Spleen (tissue), 11 donors: Measurements from ENCODE around the gene AGAP3. TPM values are rescaled to one million over a fixed set of nuclear protein-coding genes. Genes with fewer than 3 reads are reported as not detected.

Experiments
- DNase-seq: peaks from one replicate; pipeline ENCODE4 v3.0.0-alpha.2; 2020
- H3K27ac ChIP-seq, 8 donors: fragments of 200-600 bp; sonication (generic) in 7 of 8; 1 replicate in 4 of 8; 2 replicates in 4 of 8; pipeline versions ENCODE4 v1.5.0 to v1.8.0; 2016 to 2021; ENCODE audit warnings: inconsistent platforms in 4 of 8, mild to moderate bottlenecking in 4 of 8, moderate library complexity in 1 of 8
- H3K27me3 ChIP-seq, 7 donors: fragments of 200-600 bp; sonication (generic) in 6 of 7; replicated peaks in 1 of 7; 1 replicate in 4 of 7; 2 replicates in 3 of 7; pipeline versions ENCODE4 v1.5.0 to v1.8.0; 2016 to 2021; ENCODE audit warnings: inconsistent platforms in 3 of 7, mild to moderate bottlenecking in 1 of 7
- H3K36me3 ChIP-seq, 6 donors: fragments of 200-600 bp; sonication (generic) in 5 of 6; 1 replicate in 4 of 6; 2 replicates in 2 of 6; pipeline versions ENCODE4 v1.5.0 to v1.8.0; 2016 to 2021; ENCODE audit warnings: inconsistent platforms in 2 of 6
- H3K4me1 ChIP-seq, 6 donors: fragments of 200-600 bp; sonication (generic) in 5 of 6; 1 replicate in 3 of 6; 2 replicates in 3 of 6; pipeline versions ENCODE4 v1.5.0 to v1.8.0; 2016 to 2021; ENCODE audit warnings: inconsistent platforms in 3 of 6
- H3K4me3 ChIP-seq, 8 donors: fragments of 200-600 bp; sonication (generic) in 7 of 8; 1 replicate in 4 of 8; 2 replicates in 4 of 8; pipeline versions ENCODE4 v1.5.0 to v1.8.0; 2016 to 2021; ENCODE audit warnings: inconsistent platforms in 4 of 8, mild to moderate bottlenecking in 4 of 8, moderate library complexity in 2 of 8
- H3K9me3 ChIP-seq, 8 donors: fragments of 200-600 bp; sonication (generic) in 7 of 8; 1 replicate in 4 of 8; 2 replicates in 4 of 8; pipeline versions ENCODE4 v1.5.0 to v1.8.0; 2016 to 2021; ENCODE audit warnings: inconsistent platforms in 4 of 8
- POLR2A ChIP-seq, 3 donors: fragments of 450-650 bp; IDR thresholded peaks; one replicate each; pipeline ENCODE4 v1.5.1; 2017; ENCODE audit warnings: antibody characterized with exemption in 3 of 3, mild to moderate bottlenecking in 1 of 3
- POLR2AphosphoS5 ChIP-seq, 3 donors: sonication (generic); formaldehyde crosslinking; IDR thresholded peaks; one replicate each; pipeline ENCODE4 v1.5.1; 2017; ENCODE audit warnings: antibody characterized with exemption in 3 of 3
- WGBS, 5 donors: extraction: QIAGEN DNeasy Blood & Tissue Kit in 3 of 5; methylation state at CpG; one replicate each; pipeline versions ENCODE4 v1.1.5 to v1.1.7; 2013 to 2018; 5-methylcytosine and 5-hydroxymethylcytosine counted together
- intact Hi-C: fragments of 100-400 bp; cut with DNase I; formaldehyde crosslinking; loops from one replicate; pipeline ENCODE4 v1.15.0; 2023; ENCODE audit warnings: low total_unique reads
- polyA plus RNA-seq, 3 donors: library from polyadenylated mRNA; stranded (reverse); fragments of 200-250 nt; gene quantifications; one replicate each; pipeline ENCODE4 v1.2.1, GENCODE V29; 2013
- total RNA-seq, 7 donors: library from RNA; depleted of rRNA in 3 of 7; stranded (reverse); fragments of >200 nt in 3 of 7; fragmentation: NEBNext Ultra II Directional in 4 of 7; extraction: Animal tissue kit (Norgen Biotek cat#: 25700) in 4 of 7; gene quantifications; one replicate each; pipeline versions ENCODE4 v1.1.0 to v1.2.1, GENCODE V29; 2016 to 2021
- TF ChIP-seq, protein P1 (sequence below), 11 experiments: fragments of 200-600 bp in 7 of 11; fragments of 450-650 bp in 4 of 11; sonication (generic) in 4 of 11; IDR thresholded peaks in 8 of 11; conservative IDR thresholded peaks in 3 of 11; 1 replicate in 7 of 11; 2 replicates in 4 of 11; pipeline versions ENCODE4 v1.4.0 to v1.8.0; 2016 to 2021; ENCODE audit warnings: antibody characterized with exemption in 11 of 11, inconsistent platforms in 4 of 11, mild to moderate bottlenecking in 1 of 11
- donor health status: healthy with polysubstance abuse.
- donor health status: DM: no; HTN: no; CAD: no; lungs with moderate emphysema.
- donor health status: DM: no; HTN: no; CAD: no.
- donor health status: Bipolar disorder and iron deficiency.
- donor health status: healthy.
- donor health status: DM: no; HTN: no; CAD: no.
- donor health status: DM: yes; HTN: yes; CAD: no.

The AGAP3 gene
- total and polyA plus RNA-seq, 10 donors: 21.8 to 94.4 (median 72.6) TPM

DNA sequence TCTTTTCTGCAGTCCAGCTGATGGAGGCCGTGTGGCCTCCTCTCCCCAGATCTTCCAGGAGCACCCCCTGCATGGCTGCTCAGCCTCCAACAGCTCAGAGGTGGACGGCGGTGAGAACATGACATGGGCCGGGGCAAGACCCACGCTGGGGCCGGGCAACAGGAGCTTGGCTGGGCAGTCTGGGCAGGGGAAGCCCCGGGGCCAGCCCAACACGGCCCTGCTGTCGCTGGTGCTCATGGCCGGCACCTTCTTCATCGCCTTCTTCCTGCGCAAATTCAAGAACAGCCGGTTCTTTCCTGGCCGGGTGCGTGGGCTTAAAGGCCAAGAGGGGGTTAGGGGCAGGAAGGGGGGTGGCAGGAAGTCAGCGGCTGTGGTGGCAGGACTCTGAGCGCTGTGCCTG, 12.3 kb upstream of the AGAP3 start:
- peak overlapping the region in 1 of 8 donors; percentile 13 for H3K27ac ChIP-seq
- no peaks in the 10 kb centered on the region for H3K27me3 ChIP-seq
- peaks cover 9 to 22% (median 16%) of the 10 kb centered on the region in 6 donors for H3K4me1 ChIP-seq
- no peak for DNase-seq
- no peaks in the 10 kb centered on the region for H3K9me3 ChIP-seq
- intact Hi-C loops: no loop called here
- TF ChIP-seq, protein P1, sequence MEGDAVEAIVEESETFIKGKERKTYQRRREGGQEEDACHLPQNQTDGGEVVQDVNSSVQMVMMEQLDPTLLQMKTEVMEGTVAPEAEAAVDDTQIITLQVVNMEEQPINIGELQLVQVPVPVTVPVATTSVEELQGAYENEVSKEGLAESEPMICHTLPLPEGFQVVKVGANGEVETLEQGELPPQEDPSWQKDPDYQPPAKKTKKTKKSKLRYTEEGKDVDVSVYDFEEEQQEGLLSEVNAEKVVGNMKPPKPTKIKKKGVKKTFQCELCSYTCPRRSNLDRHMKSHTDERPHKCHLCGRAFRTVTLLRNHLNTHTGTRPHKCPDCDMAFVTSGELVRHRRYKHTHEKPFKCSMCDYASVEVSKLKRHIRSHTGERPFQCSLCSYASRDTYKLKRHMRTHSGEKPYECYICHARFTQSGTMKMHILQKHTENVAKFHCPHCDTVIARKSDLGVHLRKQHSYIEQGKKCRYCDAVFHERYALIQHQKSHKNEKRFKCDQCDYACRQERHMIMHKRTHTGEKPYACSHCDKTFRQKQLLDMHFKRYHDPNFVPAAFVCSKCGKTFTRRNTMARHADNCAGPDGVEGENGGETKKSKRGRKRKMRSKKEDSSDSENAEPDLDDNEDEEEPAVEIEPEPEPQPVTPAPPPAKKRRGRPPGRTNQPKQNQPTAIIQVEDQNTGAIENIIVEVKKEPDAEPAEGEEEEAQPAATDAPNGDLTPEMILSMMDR (IDR thresholded peaks at IDR 0.05 in 8 of 11, conservative IDR thresholded peaks at IDR 0.05 in 3 of 11): no peak
- TF ChIP-seq POLR2A (IDR thresholded peaks at IDR 0.05) (no peak), POLR2AphosphoS5 (IDR thresholded peaks at IDR 0.05) (peak in 1 of 3 donors; percentile 32)
- no peak overlapping the region for H3K4me3 ChIP-seq
- WGBS, 5 donors: 85 to 88% (median 86%) methylated on average over 8 to 17 of the region's 17 CpGs
- peaks cover 0 to 100% (median 81%) of the 10 kb centered on the region in 6 donors for H3K36me3 ChIP-seq

DNA sequence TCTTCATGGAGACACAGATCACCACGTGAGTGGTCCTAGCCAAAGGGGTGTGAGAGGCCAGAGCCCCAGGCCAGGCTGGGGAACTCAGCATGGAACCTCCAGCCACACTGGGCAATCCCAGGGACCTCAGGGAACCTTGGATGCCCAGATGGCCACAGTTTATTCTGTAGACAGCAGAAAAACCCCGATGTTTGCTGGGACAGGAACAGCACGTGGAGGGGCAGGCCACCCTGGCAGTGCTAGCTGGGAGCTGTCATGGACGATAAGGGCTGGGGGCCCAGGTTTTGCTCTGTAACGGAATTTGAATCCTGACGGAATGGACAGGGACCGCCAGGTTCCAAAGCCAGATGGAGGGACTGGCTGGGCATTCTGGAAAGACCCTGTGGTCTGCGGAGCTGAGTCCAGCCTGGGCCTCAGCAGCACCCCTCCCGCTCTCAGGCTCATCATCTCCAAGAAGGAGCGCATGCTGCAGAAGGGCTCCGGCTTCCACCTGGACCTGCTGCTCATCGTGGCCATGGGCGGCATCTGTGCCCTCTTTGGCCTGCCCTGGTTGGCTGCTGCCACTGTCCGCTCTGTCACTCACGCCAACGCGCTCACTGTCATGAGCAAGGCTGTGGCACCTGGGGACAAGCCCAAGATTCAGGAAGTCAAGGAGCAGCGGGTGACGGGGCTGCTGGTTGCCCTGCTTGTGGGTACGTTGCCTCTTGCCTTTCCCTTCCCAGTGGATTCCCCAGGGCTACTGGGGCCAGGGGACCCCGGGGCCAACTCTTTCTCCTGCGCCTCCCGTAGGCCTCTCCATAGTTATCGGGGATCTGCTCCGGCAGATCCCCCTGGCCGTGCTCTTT, 11.2 kb upstream of the AGAP3 start:
- 92 to 96% (median 93%) methylated on average over 23 to 26 of the region's 26 CpGs for WGBS, 5 donors
- DNase-seq: no peak

DNA sequence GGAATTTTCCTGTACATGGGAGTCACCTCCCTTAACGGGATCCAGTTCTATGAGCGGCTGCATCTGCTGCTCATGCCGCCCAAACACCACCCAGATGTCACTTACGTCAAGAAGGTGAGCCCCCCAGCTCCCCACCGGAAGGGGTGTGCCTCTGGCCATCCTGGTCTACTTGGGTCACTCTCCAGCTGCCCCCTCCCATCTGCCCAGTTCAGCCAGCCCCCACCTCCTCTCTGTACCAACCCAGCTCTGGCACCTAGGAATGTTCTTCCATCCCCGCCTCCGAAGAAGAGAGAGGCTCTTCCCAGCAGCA, 10.7 kb upstream of the AGAP3 start:
- Histone ChIP-seq H3K27me3 (no peaks in the 10 kb centered on the region), H3K27ac (no peak overlapping the region), H3K4me1 (peaks cover 20 to 35% (median 27%) of the 10 kb centered on the region in 6 donors), H3K9me3 (no peaks in the 10 kb centered on the region), H3K4me3 (no peak overlapping the region), H3K36me3 (peaks cover 0 to 90% (median 66%) of the 10 kb centered on the region in 6 donors)
- 85 to 97% (median 90%) methylated on average over 7 of the region's 7 CpGs for WGBS, 5 donors
- TF ChIP-seq POLR2A (IDR thresholded peaks at IDR 0.05) (no peak), POLR2AphosphoS5 (IDR thresholded peaks at IDR 0.05) (no peak)
- TF ChIP-seq, protein P1 (IDR thresholded peaks at IDR 0.05 in 8 of 11, conservative IDR thresholded peaks at IDR 0.05 in 3 of 11): no peak
- no peak for DNase-seq
- intact Hi-C loops: no loop called here

More for the DNA sequence above, 11.2 kb upstream of the AGAP3 start:
- Histone ChIP-seq H3K4me3 (no peak overlapping the region), H3K27ac (no peak overlapping the region), H3K9me3 (no peaks in the 10 kb centered on the region), H3K36me3 (peaks cover 0 to 96% (median 72%) of the 10 kb centered on the region in 6 donors), H3K27me3 (no peaks in the 10 kb centered on the region), H3K4me1 (peaks cover 19 to 33% (median 26%) of the 10 kb centered on the region in 6 donors)
- intact Hi-C loops: no loop called here
- TF ChIP-seq POLR2AphosphoS5 (IDR thresholded peaks at IDR 0.05) (peak; percentile 22 to 70 (median 35)), POLR2A (IDR thresholded peaks at IDR 0.05) (no peak)
- TF ChIP-seq, protein P1 (IDR thresholded peaks at IDR 0.05 in 8 of 11, conservative IDR thresholded peaks at IDR 0.05 in 3 of 11): no peak

DNA sequence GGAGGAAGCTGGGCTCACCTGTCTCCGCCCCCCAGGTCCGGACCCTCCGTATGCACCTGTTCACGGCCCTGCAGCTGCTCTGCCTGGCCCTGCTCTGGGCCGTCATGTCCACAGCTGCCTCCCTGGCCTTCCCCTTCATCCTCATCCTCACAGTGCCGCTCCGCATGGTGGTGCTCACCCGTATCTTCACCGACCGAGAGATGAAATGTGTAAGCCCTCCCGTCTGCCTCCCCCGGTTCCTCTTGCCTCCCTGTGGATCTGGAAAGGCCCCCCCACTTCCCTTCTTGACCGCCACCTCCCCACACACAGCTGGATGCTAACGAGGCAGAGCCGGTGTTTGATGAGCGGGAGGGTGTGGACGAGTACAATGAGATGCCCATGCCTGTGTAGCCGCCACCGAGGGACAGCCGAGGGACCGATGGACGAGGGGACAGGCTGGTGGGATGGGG, 10.3 kb upstream of the AGAP3 start:
- WGBS, 5 donors: 85 to 90% (median 89%) methylated on average over 21 to 22 of the region's 22 CpGs
- H3K4me1 ChIP-seq: peaks cover 22 to 39% (median 30%) of the 10 kb centered on the region in 6 donors
- intact Hi-C loops: no loop called here
- no peaks in the 10 kb centered on the region for H3K9me3 ChIP-seq
- H3K4me3 ChIP-seq: no peak overlapping the region
- DNase-seq: no peak
- H3K27ac ChIP-seq: no peak overlapping the region
- no peaks in the 10 kb centered on the region for H3K27me3 ChIP-seq
- H3K36me3 ChIP-seq: peaks cover 0 to 86% (median 62%) of the 10 kb centered on the region in 6 donors
- TF ChIP-seq POLR2AphosphoS5 (IDR thresholded peaks at IDR 0.05): peak; percentile 33 to 54 (median 38)
- TF ChIP-seq, protein P1 (IDR thresholded peaks at IDR 0.05 in 8 of 11, conservative IDR thresholded peaks at IDR 0.05 in 3 of 11): no peak
